Fibroblast of mammary gland (primary cell): ENCODE data around the gene CEMIP2.

Source experiments
- DNase-seq: peaks from one replicate; pipeline ENCODE4 v3.0.0-alpha.2; 2010; ENCODE audit warnings: low read depth
- H3K4me3 ChIP-seq: 2 replicates; pipeline ENCODE4 v1.5.1; 2011; ENCODE audit warnings: low read depth, mild to moderate bottlenecking, low read length, moderate library complexity; ENCODE audit not compliant: control insufficient read depth
- TF ChIP-seq, protein P1 (sequence below): conservative IDR thresholded peaks from 2 replicates; pipeline ENCODE4 v1.5.1; 2011; ENCODE audit warnings: low read depth, low read length, inconsistent platforms; ENCODE audit not compliant: control insufficient read depth, insufficient read depth

Gene CEMIP2

GRCh38 chr9:71710201-71710600 lies 58.1 kb downstream of the CEMIP2 start:
- no peak overlapping the region for H3K4me3 ChIP-seq
- DNase-seq = no peak
- TF ChIP-seq, protein P1, sequence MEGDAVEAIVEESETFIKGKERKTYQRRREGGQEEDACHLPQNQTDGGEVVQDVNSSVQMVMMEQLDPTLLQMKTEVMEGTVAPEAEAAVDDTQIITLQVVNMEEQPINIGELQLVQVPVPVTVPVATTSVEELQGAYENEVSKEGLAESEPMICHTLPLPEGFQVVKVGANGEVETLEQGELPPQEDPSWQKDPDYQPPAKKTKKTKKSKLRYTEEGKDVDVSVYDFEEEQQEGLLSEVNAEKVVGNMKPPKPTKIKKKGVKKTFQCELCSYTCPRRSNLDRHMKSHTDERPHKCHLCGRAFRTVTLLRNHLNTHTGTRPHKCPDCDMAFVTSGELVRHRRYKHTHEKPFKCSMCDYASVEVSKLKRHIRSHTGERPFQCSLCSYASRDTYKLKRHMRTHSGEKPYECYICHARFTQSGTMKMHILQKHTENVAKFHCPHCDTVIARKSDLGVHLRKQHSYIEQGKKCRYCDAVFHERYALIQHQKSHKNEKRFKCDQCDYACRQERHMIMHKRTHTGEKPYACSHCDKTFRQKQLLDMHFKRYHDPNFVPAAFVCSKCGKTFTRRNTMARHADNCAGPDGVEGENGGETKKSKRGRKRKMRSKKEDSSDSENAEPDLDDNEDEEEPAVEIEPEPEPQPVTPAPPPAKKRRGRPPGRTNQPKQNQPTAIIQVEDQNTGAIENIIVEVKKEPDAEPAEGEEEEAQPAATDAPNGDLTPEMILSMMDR = no peak

GRCh38 chr9:71709384-71709783 lies 58.9 kb downstream of the CEMIP2 start:
- no peak for DNase-seq
- no peak overlapping the region for H3K4me3 ChIP-seq
- TF ChIP-seq, protein P1 = no peak

DNA sequence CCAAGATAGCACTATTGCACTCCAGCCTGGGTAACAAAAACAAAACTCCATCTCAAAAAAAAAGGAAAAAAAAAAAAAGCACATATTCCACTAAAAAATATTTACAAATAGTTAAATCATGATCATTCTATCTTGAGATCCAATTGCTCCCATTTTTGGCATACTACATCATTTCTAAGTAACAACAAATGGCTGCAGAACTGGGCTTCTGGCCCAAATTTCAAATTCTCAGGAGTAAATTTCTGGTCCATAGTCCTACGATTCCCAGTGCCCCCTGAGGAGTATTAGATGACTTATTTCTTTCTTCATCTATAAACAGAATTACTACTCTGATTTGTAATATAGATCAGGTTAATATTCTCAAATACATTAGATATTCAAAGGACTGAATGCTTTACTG lies 62.1 kb downstream of the CEMIP2 start:
- H3K4me3 ChIP-seq = no peak overlapping the region
- DNase-seq = no peak
- TF ChIP-seq, protein P1 = no peak

DNA sequence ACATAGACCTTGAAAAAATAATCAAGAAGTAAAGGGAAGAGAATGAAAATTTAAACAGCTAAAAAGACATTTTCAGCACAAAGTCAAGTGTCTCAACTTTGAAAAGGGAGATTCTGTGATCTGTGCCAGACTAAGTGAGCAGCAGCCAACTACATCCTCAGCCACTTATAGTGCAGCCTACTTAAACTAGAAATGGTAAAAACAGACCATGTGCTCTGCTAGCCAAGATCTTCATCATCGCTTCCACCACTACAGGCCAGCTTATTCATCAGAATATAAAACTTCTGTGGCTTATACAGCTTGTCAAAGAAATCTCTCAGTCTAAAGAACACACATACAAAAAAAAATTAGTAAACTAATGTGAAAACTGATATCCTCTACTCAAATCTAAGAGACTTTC lies 63.5 kb downstream of the CEMIP2 start:
- H3K4me3 ChIP-seq = no peak overlapping the region
- DNase-seq = peak; percentile 37
- TF ChIP-seq, protein P1 = no peak

GRCh38 chr9:71703172-71703872 lies 65.0 kb downstream of the CEMIP2 start:
- no peak overlapping the region for H3K4me3 ChIP-seq
- TF ChIP-seq, protein P1 = no peak
- peak; percentile 26 for DNase-seq

DNA sequence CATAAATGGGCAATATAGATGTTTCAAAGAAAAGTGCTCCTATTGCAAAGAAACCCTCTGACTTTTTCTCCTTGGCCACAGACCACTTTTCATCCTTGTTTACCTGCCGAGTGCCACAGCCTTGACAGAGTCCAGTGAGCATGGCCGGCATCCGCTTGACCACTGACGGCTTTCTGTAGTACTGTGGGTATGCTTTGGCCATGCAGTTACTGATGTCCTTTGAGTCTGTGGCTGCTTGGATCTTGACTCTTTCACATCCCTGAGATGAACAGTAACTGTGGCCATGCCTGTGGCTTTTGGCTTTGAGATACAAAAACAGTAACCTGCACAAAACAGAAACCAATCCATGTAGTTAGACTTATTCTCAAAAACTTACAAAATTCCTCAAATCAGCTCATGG lies 70.4 kb downstream of the CEMIP2 start:
- no peak overlapping the region for H3K4me3 ChIP-seq
- TF ChIP-seq, protein P1 = no peak
- DNase-seq = no peak
